ENCODE measurements around the gene ZNF423. TPM values are rescaled to one million over a fixed set of nuclear protein-coding genes. Genes with fewer than 3 reads are reported as not detected.

ZNF423 gene
- polyA plus RNA-seq, 1 donor from 2014 or later, result 4.5 TPM

DNA sequence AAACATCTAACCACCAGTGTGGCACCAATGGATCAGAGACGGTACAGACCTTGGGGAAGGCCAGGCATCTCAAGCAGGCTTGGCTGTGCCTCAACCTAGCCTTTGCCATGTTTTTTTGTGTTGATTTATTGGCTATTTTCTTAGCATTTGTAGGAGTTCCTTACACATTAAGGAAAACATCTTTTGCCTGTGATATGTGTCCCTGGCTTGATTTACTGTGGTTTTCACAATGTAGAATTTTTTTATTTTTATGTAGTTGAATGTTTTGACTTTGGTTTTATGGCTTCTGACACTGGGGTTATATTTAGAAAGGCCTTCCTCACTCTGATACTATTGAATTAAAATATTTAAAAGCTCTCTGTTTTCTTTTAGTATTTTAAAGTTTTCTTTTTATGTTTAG lies 132.6 kb downstream of the ZNF423 start:
- Histone ChIP-seq H3F3A (ENCODE audit: insufficient read depth, low read length, poor library complexity, severe bottlenecking) (no peaks in the 10 kb centered on the region), H3K27me3 (ENCODE audit: insufficient read depth, low read depth, low read length) (no peaks in the 10 kb centered on the region), H3K4me3 (ENCODE audit: low read length) (no peak overlapping the region), H3K27ac (ENCODE audit: low read length) (no peak overlapping the region), H2AFZ (ENCODE audit: low read depth, low read length) (no peak overlapping the region), H3K9me2 (ENCODE audit: insufficient read depth, low read length) (no peaks in the 10 kb centered on the region), H3K79me2 (replicated peaks; ENCODE audit: insufficient read depth, low read length) (peaks cover 9% of the 10 kb centered on the region), H3K9ac (ENCODE audit: low read length) (no peak overlapping the region), H3K36me3 (ENCODE audit: insufficient read depth, low read length) (no peaks in the 10 kb centered on the region), H3K9me3 (ENCODE audit: low read length) (no peaks in the 10 kb centered on the region), H3K4me2 (ENCODE audit: low read length) (no peak overlapping the region), H4K20me1 (ENCODE audit: insufficient read depth) (no peaks in the 10 kb centered on the region)
- no peak for TF ChIP-seq EZH2 (IDR thresholded peaks at IDR 0.05; ENCODE audit: borderline replicate concordance, insufficient read depth, low read length, poor library complexity, severe bottlenecking)
- TF ChIP-seq RAD21 (conservative IDR thresholded peaks at IDR 0.05), result no peak
- no peak for TF ChIP-seq SMC3 (conservative IDR thresholded peaks at IDR 0.05; ENCODE audit: poor library complexity)
- TF ChIP-seq MXI1 (conservative IDR thresholded peaks at IDR 0.05; ENCODE audit: poor library complexity, severe bottlenecking), result no peak
- TF ChIP-seq, protein P1, sequence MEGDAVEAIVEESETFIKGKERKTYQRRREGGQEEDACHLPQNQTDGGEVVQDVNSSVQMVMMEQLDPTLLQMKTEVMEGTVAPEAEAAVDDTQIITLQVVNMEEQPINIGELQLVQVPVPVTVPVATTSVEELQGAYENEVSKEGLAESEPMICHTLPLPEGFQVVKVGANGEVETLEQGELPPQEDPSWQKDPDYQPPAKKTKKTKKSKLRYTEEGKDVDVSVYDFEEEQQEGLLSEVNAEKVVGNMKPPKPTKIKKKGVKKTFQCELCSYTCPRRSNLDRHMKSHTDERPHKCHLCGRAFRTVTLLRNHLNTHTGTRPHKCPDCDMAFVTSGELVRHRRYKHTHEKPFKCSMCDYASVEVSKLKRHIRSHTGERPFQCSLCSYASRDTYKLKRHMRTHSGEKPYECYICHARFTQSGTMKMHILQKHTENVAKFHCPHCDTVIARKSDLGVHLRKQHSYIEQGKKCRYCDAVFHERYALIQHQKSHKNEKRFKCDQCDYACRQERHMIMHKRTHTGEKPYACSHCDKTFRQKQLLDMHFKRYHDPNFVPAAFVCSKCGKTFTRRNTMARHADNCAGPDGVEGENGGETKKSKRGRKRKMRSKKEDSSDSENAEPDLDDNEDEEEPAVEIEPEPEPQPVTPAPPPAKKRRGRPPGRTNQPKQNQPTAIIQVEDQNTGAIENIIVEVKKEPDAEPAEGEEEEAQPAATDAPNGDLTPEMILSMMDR (IDR thresholded peaks at IDR 0.05; ENCODE audit: poor library complexity, severe bottlenecking), result no peak
- no peak for TF ChIP-seq TAF1 (IDR thresholded peaks at IDR 0.05; ENCODE audit: low read depth)
- no peak for TF ChIP-seq POLR2AphosphoS5 (IDR thresholded peaks at IDR 0.05)
- TF ChIP-seq EP300 (conservative IDR thresholded peaks at IDR 0.05; ENCODE audit: poor library complexity, severe bottlenecking), result no peak
- TF ChIP-seq, protein P2, sequence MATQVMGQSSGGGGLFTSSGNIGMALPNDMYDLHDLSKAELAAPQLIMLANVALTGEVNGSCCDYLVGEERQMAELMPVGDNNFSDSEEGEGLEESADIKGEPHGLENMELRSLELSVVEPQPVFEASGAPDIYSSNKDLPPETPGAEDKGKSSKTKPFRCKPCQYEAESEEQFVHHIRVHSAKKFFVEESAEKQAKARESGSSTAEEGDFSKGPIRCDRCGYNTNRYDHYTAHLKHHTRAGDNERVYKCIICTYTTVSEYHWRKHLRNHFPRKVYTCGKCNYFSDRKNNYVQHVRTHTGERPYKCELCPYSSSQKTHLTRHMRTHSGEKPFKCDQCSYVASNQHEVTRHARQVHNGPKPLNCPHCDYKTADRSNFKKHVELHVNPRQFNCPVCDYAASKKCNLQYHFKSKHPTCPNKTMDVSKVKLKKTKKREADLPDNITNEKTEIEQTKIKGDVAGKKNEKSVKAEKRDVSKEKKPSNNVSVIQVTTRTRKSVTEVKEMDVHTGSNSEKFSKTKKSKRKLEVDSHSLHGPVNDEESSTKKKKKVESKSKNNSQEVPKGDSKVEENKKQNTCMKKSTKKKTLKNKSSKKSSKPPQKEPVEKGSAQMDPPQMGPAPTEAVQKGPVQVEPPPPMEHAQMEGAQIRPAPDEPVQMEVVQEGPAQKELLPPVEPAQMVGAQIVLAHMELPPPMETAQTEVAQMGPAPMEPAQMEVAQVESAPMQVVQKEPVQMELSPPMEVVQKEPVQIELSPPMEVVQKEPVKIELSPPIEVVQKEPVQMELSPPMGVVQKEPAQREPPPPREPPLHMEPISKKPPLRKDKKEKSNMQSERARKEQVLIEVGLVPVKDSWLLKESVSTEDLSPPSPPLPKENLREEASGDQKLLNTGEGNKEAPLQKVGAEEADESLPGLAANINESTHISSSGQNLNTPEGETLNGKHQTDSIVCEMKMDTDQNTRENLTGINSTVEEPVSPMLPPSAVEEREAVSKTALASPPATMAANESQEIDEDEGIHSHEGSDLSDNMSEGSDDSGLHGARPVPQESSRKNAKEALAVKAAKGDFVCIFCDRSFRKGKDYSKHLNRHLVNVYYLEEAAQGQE (IDR thresholded peaks at IDR 0.05; ENCODE audit: borderline replicate concordance), result no peak

DNA sequence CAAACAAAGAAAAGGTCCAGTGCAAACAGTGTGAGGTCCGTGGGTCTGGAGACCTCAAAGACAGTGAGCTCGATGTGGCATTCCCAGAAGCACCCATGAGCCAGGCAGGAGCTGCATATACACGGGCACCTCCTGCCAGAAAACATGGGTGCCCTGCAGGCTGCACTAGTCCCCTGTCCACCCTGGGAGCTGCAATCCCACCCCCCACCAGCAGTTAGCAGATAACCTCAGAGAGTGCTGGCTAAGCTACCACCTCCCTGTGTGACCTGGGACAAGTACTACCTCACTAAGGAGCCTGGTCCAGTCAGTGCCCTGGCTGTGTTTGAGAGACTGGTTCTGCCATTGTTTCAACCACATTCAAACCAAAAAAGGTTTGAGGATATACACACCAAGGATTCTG lies 135.7 kb downstream of the ZNF423 start:
- Histone ChIP-seq H3K4me2 (ENCODE audit: low read length) (no peak overlapping the region), H3K9me3 (ENCODE audit: low read length) (no peaks in the 10 kb centered on the region), H3K4me3 (ENCODE audit: low read length) (no peak overlapping the region), H3K36me3 (ENCODE audit: insufficient read depth, low read length) (no peaks in the 10 kb centered on the region), H3K9ac (ENCODE audit: low read length) (no peak overlapping the region), H3F3A (ENCODE audit: insufficient read depth, low read length, poor library complexity, severe bottlenecking) (no peaks in the 10 kb centered on the region), H4K20me1 (ENCODE audit: insufficient read depth) (no peaks in the 10 kb centered on the region), H3K27ac (ENCODE audit: low read length) (no peak overlapping the region), H3K79me2 (replicated peaks; ENCODE audit: insufficient read depth, low read length) (peaks cover 7% of the 10 kb centered on the region), H3K9me2 (ENCODE audit: insufficient read depth, low read length) (no peaks in the 10 kb centered on the region), H2AFZ (ENCODE audit: low read depth, low read length) (no peak overlapping the region), H3K27me3 (ENCODE audit: insufficient read depth, low read depth, low read length) (no peaks in the 10 kb centered on the region)
- TF ChIP-seq MXI1 (conservative IDR thresholded peaks at IDR 0.05; ENCODE audit: poor library complexity, severe bottlenecking) (no peak), SMC3 (conservative IDR thresholded peaks at IDR 0.05; ENCODE audit: poor library complexity) (no peak), RAD21 (conservative IDR thresholded peaks at IDR 0.05) (no peak), POLR2AphosphoS5 (IDR thresholded peaks at IDR 0.05) (no peak), EP300 (conservative IDR thresholded peaks at IDR 0.05; ENCODE audit: poor library complexity, severe bottlenecking) (no peak), EZH2 (IDR thresholded peaks at IDR 0.05; ENCODE audit: borderline replicate concordance, insufficient read depth, low read length, poor library complexity, severe bottlenecking) (no peak), TAF1 (IDR thresholded peaks at IDR 0.05; ENCODE audit: low read depth) (no peak)
- TF ChIP-seq, protein P1 (IDR thresholded peaks at IDR 0.05; ENCODE audit: poor library complexity, severe bottlenecking), result no peak
- TF ChIP-seq, protein P2 (IDR thresholded peaks at IDR 0.05; ENCODE audit: borderline replicate concordance), result no peak
